Stimulated activated CD8-positive, alpha-beta memory T cell treated with anti-CD3 and anti-CD28 coated beads, Interleukin-4, amount 100 ng/mL, for 4 hours (primary cell): ENCODE data around the gene CC2D2B.
"Not testable (repeated sequence)": the region's sequence is repeated elsewhere in the genome, so short reads cannot be mapped to it uniquely, and the experiment has no call there.

Experiments used
- DNase-seq, 2 donors: peaks; one replicate each; pipeline ENCODE4 v3.0.0-alpha.2; 2020; ENCODE audit warnings: low read depth in 2 of 2, low spot score in 1 of 2

CC2D2B gene, protein sequence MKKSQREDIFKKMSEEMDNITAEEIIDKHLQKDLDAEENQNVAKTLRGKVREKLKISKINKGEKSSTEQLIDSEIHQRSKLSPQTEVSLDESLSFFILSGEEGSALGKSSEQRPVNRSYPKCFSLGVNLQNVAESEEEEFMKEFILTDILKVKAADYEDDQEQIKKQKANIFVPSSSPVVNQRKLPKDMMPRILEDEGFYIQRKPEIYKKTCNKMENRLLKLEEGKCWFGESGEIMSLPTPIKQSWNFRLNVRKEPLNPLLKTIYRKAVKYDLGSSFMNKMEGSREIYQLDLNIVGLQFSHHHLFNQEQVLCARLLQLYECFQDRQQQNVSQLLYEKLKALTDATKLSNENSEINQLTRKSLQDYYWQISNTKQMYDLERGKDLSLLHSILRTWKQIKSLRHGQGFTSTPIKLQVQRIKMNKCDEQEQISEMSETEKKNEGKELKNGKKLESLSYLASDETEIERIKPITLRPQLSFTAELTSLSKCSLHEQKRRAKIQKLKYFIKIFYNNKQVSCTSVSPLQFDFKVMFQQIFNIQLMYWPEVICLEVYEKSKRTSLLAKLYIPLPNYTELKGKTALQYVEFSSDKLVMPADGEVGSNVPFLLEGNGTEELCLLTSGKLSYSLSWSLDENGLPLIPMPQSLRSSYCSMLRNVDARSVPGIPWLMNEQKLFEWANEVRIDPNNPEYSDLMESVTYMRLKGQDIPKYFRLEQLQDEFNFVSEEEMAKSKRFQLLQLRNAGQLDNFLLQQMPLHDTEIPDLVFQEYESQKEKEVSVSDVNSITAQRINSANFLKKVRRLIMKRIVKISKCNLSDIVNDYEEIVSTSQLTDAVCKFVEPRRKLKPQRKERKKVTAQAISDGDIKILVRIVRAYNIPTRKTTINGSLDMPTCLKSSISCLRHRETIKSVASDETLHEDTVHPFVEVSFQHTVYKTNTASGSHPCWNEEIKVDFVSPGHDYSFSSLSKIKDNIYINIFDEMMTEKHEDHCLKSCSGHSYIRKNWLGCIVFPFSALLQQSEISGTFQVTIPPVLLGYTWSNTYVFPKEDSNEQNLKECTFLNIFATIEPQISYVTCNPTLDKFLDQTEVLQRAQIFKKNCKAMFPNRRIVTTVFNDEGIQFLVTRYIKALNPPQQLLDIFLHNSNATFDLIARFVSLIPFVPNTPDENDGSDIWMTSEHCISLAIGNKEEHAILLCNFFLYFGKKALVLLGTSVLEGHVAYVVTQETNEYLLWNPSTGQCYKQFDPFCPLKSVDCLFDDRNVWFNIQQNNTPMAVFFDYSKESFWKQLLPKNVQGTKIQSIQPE (N-terminal part only)

DNA sequence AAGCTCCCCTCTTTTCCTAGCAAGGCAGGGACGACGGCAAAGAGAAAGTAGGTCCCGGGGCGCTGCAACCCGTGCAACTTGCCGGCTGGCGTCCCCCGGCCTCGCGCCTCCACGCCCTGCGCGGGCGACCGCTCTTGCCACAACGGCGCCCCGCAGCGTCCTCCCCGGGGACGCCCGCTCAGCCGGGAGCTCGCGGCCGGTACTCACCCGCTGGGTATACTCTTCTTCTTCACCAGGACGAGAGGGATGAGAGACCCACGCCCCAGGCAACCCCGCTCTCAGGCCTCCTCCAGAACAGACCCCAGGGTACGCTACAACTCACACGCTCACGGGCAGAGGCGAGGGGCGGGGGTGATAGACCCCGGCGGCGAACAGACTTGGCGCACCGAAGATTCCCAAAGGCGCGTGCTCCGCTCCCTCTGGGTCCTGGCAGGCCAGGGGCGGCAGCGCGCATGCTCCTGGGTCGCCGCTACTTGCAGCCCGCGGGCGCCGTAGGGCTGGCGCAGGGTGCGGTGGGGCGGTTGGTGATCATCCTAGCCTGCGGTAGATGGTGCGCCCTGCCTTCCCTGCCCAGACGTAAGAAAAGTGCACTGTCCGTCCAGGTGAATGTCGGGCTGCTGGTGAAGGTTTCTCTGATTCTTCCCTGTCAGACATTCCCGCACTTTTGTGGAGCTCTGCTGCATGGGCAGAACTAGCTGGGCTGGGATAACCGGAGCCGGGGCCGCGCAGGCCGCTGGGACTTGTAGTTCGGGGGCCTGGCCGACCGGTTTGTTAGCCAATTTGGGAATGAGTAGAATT, at the start of gene CC2D2B:
Gene CC2D2B (plus strand): TSS at position 520 of the 798 bp plus-strand sequence. CDS start 3,349 bp downstream, outside the sequence.
- DNase-seq, result peak; percentile 16 to 27

DNA sequence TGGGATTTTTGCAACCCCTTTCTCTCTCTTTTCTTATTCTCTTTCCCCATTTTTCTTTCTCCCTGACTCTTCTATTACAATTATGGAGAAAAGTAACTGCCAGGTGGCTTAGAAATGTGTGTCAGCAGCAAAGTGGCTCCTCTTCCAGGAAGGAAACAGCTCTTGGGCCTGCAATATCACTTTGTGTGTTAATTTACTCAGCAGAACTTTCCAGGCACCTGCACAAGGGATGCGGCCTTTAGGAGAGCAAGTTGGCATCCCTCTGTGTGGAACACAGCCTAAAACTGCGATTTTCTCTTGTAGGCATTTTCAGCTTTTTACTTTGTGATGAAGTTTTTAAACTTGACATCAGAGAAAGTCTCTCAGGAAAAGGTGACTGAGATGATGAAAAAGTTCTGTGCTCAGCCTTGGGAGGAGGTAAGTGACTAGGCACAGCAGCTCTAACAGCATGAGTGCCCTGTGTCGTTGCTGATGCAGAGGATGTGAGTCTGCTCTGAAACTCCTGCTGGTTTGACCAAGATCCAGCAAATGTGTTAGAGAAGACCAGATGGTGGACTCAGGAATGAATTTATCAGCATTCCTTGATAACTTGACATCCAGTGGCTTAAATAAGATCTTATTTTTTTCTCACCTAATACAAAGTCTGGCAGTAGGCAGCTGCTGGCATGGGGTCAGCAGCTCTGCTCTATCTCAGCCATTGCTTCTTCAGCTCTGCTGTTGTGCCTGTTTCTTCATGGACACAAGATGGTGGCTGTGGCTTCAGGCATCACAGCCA, 47.4 kb upstream of the CC2D2B start:
- no peak for DNase-seq

DNA sequence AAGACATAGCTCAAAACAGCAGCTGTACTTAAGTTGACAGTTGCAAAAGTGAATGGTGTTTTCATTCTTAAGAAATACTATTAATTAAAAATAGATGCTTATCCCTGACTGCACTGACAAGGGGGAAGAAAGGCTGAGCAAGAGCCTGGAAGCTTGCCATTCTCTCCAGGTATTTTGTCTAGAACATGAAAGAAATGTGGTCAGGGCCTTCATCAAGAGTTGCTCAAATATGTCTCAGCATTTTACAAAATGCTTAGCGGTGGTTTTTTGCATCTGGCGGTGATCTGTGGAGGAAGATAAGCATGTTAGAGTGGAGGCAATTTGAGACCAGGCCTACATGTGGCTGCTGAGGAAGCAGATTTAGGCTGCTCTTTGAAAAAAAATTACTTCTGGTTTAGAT, 46.4 kb upstream of the CC2D2B start:
- no peak for DNase-seq

DNA sequence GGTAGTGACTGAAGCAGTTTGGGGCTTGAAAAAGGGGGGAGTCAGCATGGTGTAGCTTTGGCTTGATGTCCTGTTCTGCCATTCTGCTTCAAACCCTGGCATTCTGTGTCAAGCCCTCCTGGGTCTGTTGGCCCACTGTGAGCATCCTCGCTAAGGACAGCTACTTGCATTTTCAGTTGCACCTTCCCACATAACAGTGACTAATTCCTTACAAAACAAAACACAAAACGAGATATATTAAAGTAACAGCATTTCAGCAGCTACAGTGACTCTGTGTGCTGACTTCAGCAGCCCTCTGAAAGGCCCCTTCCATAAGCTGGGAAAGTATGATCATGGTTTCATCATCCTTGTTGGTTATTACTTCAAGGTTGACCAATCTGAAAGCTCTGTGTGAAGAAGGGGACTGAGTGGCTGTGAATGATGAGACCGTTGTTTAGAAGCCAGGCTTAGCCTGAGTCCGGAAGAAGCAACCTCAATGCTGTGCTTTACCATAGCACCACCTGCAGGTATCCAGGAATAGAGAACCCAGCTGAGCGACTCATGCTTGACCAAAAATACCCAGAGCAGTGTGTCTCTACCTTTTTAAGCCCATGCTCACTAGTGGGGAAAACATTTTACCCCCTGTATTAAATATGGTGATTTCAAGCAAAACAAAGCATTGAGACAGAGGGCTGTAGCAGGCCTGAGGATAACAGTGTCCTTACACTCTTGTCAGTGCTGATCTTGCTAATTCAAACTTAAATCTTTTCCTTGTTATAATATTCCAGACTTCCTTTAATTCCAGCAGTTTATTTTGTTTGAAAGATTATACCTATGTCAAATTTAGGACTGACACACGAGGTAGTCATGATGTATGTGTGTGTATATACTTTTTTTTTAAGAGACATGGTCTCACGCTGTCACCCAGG, 42.6 kb upstream of the CC2D2B start:
- no peak for DNase-seq

DNA sequence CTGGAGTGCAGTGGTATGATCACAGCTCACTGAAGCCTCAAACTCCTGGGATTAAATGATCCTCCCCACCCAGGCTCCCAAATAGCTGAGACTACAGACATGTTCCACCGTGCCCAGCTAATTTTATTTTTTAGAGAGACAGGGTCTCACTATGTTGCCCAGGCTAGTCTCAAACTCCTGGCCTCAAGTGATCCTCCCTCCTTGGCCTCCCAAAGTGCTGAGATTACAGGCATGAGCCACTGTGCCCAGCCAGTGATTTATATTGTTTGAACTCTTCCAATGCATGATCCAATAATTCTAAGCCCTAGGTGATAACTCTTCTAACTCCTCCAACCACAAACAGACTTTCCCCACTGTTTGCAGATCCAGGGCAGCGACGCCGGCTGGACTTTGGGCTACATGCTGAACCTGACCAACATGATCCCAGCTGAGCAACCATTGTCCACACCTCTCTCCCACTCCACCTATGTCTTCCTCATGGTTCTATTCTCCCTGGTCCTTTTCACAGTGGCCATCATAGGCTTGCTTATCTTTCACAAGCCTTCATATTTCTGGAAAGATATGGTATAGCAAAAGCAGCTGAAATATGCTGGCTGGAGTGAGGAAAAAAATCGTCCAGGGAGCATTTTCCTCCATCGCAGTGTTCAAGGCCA, 41.8 kb upstream of the CC2D2B start:
- no peak for DNase-seq

DNA sequence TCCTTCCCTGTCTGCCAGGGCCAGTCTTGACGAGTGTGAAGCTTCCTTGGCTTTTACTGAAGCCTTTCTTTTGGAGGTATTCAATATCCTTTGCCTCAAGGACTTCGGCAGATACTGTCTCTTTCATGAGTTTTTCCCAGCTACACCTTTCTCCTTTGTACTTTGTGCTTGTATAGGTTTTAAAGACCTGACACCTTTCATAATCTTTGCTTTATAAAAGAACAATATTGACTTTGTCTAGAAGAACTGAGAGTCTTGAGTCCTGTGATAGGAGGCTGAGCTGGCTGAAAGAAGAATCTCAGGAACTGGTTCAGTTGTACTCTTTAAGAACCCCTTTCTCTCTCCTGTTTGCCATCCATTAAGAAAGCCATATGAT, 41.3 kb upstream of the CC2D2B start:
- DNase-seq, result no peak

DNA sequence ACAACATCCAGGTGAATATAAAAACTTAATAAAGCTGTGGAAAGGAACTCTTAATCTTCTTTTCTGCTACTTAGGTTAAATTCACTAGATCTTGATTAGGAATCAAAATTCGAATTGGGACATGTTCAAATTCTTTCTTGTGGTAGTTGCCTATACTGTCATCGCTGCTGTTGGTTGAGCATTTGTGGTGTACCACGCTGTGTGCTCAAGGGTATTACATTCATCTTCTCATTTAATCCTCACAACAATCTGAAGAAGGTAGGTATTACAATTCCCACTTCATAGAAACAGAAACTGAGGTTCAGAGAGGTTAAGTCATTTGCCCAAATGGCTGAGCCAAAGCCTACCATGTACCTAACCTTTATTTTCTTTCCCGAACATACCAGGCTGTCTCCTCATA, 39.9 kb upstream of the CC2D2B start:
- DNase-seq, result no peak

DNA sequence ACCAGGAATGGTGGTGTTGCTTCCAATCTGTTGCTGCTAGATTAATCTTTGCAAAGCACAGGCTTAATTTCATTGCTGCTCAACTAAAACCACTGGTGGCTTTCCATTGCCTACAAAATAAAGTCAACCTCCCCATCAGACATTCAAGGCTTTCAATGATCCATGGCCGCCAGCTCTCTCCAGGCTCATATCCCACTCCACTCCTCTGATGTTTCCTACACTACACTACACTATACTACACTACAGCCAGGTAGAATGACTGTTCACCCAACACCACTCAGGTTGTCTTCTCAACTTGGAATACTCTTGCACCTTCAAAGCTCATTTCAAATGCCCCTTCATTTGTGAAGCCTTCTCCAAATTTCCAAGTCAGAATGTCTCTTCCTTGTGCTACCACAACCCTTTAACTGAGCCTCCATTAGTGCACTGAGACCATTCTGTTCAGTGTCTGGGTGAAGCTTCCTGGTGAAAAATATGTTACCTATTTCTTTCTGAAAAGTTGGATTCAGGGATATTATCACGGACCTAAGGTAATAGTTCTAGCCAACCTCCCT, 35.5 kb upstream of the CC2D2B start:
- no peak for DNase-seq

DNA sequence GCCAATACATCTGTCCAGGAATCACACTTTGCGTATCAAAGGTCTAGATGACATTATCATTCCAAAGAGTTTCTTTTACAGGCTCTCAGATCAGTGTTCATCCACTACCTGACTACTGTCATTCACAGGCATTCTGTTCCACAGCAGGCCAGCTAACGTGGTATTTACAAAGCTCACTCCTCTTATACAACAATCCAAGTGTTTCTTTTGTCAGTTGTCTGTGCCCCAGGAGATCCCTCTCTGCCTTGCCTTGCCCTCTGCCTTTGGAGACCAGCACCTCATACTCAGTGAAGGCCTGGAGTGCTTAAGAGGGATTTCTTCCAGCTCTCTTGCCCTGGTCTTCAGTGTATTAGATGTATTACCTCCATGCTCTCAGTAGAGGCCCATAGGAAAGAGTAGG, 34.6 kb upstream of the CC2D2B start:
- DNase-seq, result no peak

DNA sequence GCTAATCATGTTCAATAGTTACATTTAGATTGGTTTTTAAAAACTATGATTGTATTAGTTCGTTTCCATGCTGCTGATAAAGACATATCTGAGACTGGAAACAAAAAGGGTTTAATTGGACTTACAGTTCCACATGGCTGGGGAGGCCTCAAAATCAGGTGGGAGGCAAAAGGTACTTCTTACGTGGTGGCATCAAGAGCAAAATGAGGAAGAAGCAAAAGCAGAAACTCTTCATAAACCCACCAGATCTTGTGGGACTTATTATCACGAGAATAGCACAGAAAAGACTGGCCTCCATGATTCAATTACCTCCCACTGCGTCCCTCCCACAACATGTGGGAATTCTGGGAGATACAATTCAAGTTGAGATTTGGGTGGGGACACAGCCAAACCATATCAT, 34.1 kb upstream of the CC2D2B start:
- no peak for DNase-seq

DNA sequence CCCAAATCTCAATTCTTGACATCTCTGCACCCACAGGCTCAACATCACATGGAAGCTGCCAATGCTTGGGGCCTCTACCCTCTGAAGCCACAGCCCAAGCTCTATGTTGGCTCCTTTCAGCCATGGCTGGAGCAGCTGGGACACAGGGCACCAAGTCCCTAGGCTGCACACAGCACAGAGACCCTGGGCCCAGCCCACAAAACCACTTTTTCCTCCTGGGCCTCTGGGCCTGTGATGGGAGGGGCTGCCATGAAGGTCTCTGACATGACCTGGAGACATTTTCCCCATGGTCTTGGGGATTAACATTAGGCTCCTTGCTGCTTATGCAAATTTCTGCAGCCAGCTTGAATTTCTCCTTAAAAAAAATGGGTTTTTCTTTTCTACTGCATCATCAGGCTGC, 33.0 kb upstream of the CC2D2B start:
- DNase-seq, result not testable (repeated sequence)

DNA sequence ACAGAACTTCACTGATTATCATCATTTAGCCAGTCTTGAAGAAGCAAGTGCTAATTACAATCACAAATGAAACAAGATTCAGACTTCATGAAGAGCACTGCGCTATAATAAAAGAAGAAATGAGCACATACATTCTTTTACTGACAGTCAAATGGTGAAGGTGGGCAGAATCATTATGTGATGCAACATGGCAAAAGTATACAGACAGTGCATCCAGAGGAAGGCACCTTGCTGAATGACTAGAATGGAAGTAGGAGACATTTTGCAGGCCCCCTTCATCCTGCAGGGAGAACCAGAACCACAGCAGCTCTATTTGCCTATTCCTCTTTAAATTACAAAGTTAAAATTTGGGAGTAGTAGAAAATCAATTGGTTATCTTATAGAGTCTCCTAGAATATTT, 31.0 kb upstream of the CC2D2B start:
- no peak for DNase-seq

DNA sequence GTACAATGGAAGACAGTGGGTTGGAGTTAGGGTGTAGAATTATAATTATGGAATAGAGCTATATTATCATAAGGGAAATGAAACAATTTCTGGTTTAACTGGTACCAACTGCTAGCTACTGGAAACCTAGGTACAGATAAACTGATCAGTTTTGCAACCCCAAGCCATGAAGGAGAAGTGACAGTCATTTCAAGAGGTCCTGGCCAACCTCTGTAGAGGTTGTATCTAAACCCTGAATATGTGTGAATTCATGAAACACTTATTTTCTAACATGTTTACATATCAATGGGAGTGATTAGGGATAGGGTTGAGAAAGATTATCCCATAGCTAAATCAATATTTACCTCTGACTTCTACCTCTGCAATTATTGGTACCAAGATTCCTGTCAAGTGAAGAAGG, 29.9 kb upstream of the CC2D2B start:
- no peak for DNase-seq

DNA sequence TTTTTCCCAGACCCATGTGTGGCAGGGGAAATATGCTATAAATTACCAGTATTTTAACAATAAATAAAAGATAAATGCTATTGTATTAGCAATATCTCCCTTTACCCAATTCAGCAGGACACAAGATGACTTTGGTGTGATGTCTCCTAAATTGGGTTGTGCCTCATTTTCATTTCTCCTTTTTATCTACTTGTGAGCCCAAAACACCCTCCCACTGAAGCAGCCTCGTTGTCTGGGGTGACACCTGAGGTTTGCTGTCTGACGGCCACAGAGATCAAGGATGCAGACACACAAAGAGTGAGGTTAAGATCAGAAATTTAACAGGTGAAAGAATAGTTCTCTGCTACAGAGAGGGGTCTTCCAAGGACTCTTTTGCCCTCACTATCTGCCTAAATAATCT, 27.1 kb upstream of the CC2D2B start:
- no peak for DNase-seq

DNA sequence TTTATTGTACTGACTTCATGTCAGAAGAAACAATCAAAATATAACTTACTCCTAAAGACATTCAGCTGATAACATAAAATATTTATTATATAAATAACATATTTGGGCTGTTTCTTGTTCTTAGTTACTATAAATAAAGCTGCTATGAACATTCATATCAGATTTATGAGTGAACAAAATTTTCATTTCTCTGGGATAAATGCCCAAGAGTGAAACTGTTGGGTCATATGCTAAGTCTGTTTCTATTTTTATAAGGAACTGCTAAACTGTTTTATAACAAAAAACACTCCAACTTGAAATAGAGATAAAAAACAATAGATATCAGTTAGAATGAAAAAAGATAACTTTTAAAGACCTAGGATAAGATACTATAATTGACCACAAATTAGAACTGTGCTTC, 26.5 kb upstream of the CC2D2B start:
- no peak for DNase-seq

DNA sequence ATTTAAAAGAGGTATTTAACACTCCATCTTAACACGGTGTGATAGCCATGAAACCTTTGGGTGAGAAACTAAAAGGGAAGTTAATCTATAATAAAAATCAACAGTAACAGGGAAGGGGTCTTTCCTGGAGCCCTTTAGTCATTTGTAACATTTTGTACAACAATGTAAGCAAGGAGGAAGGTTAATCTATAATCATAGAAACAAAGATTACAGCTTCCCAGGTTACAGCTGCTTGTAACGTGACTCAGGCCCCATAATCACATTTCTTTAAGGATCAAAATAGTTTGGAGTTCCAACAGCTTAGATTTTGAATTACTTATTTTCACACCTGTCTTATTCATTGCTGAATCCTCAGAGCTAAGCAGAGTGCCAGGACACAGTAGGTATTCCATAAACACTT, 17.9 kb upstream of the CC2D2B start:
- DNase-seq, result no peak

DNA sequence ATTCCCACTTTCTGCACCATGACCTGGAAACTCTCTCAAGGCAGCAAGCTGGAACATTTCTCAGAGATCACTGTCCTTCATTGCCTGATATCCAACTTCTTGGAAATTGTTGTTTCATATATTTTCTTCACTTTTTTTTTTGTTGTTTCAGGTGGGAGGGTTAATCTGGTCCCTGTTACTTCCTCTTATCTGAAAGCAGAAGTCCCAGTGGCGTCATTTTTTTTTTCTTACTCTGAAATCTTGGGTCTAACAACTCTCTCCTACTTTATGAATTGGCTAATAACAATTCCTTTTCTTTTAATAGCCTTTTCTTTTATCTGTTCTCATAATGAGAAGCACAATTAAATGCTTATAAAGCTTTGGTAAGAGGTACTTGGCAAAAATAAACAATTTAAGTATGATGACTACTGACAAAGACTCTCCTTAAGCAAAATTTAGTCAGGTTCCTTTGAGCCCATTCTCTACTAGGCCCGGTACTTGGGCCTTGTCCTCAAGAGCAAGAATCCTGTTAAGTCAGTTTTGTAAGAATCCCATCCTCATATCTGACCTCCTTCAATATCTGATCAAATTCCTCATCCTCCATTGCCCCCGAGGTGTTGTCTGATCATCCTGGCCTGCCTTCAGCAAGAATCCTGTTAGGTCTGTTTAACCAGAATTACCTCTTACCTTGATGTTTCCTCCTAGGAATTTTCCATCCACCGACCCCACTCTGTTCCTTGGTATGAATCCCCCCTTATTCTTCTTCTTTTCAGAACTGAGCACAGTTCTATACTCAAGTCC, 11.5 kb upstream of the CC2D2B start:
- no peak for DNase-seq
